MV-4-11 (cell line): ENCODE results near the gene IRF5.
"Not testable (repeated sequence)": the region's sequence is repeated elsewhere in the genome, so short reads cannot be mapped to it uniquely, and the experiment has no call there.

Experiments used
- DNase-seq: peaks from one replicate; lab custom pipeline; 2025; lab: John Stamatoyannopoulos, UW

The IRF5 gene

DNA sequence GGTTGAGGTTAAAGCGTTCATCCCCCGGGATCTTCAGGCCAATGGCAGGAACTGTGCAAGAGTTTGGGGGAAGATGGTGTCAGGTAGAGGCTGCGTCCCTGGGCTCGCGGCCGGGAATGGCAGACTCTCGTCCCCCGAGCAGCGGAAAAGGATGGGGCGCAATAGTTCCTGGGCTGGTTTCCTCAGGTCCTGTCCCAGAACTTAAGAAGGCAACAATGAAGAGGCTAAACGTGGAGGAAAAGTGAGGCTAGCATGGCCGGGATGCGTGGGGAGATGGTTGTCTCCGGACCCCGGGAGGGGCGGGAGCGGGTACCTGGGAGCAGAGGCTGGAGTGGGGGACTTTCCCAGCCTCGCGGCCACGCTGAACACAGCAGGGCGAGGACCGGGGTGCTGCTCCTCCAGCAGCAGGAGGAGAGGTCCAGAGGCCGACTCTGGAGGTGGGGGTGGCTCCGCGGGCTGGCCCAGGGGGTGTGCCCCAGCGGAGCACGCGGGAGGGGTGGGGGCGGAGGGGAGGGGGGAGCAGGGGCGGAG is 882 bp downstream of the IRF5 start:
- no peak for DNase-seq

DNA sequence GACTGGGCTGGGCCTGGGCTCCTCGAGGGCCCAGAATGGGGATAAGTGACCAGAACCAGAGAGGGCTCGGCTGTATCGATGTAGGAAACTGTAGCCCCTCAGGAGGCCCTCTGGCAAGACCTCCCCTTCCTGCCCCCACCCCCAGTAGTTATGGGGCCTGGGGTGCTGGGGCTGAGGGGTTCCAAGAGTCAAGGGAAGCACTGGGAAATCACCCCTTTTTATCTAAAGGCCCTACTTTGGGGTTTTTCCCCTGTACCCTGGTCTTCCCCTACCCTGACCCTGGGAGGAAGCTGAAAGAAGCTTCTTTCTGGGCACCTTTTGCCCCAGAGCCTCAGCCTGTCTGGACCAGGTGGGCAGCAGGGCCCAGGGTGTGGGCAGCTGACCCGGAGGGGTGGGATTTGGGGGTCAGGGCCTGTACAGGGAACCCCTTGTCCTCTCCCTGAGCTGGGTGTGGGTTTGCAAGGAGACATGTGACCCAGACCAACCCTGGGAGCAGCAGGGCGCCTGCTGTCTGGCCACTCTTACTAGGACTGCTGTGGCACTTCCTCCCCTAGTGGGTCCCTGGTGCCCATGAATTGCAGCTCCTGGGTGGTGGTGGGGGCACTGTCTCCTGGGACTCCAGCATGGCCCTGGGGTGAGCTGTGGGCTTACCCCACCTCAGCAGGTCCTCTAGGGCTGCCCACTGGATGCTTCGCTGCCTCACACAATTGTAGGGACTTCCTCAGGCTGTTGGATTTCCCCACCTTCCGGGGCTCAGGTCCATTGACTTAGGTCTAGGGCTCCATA is 1.5 kb downstream of the IRF5 start:
- DNase-seq, result peak; percentile 62

DNA sequence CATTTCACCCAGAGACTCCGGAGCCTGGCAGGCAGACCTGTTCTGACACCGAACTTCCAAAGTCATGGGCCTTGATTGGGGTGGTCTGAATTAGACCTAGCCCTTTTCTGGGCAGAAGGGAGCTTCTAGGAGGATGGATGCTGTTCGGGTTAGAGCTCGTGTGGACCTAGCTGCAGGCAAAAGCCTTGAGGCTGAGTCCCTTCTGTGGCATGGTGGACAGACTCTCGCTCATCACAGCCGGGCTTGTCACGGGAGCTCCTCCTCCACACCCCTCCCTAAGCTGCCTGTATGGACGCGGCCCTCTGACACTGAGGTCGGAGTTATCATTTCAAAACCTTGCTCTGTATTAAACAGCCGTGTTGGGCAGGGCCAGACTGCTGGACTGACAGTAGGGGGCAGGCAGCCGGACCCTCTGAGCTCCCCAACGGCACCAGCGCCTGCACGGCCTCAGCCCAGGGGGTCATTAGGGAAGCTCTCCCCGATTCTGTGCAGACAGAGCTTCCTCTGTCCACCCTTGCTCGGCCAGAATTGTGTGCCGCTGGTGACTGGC is 2.2 kb downstream of the IRF5 start:
- peak; percentile 84 for DNase-seq

DNA sequence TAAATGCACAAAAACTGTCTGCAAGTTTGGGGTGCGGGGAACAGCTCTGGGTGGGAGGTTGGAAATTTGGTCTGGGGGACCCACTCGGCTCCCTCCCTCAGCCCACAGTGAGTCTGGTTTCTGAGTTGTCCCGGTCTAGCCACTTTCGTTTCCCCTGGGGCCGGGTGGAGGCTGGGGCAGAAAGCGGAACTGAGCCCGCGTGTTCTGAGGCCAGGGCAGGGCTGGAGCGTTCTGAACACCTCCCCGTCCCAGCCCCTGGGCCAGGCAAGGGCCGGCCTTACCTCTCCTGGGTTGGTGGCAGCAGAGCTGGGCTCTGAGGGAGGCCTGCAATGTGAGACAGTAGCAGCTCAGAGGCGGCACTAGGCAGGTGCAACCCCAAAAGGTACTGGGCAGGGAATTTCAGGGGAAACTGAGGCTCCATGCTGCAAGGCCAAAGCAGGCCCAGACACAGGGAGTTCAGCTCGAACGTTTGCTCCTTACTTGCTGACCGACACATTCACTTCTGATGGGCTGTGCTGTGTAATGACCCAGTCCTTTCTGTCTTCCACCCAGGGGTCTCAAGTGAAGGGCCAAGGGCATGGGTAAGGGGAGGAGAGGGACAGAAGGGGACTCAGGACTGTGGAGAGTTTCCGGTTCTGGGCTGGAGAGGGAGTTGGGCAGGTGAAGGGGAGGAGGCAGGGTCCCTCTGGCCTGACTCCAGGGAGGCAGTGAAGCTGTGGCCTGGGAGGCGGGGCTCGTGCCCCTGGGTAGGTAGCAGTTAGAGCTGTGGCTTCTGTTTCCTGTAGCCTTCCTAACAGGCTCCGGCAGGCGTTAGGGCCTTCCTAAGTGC is 3.0 kb downstream of the IRF5 start:
- peak; percentile 91 for DNase-seq

DNA sequence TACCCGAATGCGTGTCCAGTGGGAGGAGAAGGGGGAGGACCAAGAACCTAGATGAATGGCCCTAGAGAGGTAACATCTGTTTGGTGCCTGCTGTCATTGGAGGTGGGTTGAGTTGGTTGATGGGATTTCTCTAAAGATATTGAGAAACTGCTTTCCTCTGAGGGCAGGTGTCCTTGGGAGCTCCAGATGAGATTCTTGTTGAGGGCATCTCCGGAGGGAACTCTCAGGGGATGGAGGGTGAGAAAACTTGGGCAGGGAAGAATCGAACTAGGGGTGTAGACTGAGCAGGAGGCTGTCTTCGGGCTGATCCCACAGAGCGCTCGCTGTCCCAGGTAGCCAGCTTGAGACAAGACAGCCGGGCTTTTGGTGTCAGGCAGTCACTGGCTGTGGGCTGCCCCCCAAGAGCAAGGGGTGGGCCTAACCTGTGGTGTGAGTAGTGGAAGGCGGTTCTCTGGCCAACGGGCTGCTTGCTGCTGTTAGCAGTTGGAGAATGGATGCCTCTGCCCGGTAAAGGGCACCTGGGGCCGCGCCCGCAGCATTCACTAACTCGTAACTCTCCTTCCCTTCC is 3.7 kb downstream of the IRF5 start:
- DNase-seq, result no peak

DNA sequence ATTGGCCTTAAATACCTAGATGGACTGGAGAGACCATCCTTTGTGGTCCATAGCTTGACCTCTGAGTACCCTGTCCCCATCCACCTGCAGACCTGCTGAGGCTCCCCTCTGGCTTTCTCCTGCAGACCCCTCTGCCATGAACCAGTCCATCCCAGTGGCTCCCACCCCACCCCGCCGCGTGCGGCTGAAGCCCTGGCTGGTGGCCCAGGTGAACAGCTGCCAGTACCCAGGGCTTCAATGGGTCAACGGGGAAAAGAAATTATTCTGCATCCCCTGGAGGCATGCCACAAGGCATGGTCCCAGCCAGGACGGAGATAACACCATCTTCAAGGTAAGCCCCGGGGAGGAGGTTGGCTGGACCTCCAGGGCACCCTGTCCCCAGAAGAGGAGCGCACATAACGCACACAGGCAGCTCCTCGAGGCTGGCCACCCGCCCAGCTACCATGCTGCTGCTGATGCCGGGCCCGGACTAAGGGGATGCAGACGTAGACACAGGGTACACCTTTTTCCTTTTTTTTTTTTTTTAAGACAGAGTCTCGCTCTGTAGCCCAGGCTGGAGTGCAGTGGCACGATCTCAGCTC is 4.3 kb downstream of the IRF5 start:
- no peak for DNase-seq

DNA sequence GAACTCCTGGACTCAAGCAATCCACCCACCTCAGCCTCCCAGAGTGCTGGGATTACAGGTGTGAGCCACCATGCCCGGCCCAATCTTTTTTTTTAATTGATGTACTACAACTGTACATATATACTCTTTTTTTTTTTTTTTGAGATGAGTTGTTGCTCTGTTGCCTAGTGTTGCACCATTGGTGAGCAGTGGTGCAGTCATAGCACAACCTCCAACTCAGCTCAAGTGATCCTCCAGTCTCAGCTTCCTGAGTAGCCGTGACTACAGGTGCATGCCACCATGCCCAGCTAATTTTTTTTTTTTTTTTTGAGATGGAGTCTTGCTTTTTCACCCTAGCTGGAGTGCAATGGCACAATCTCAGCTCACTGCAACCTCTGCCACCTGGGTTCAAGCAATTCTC is 5.5 kb downstream of the IRF5 start:
- not testable (repeated sequence) for DNase-seq

DNA sequence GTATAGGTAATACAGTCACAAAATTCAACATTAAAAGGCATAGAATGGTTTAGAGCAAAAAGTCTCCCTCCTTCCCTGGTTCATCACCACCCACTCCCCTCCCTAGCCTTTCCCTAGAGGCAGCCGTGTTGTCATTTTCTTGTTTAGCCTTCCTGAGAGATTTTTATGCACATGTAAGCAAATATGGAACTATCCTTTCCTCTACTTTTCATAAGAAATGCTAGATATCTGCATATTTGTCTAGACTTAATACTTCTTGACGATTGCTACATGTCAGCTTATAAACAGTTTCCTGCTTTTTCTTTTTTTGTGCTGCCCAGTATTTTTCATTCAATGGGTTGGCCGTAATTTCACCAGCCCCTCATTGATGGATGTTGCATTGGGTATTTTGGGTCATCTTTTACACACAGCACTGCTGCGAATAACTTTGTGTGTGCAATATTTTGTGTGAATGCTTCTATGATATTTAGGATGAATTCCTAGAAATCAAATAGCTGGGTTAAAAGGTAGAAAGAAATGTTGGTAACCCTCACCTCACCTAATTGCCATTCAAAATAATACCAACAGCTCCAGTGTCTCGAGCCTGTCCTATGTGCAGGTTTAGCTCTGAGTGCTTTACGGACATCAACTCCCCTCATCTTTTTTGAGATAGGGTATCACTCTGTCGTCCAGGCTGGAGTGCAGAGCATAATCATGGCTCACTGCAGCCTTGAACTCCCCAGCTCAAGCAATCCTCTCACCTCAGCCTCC is 6.9 kb downstream of the IRF5 start:
- DNase-seq, result no peak

DNA sequence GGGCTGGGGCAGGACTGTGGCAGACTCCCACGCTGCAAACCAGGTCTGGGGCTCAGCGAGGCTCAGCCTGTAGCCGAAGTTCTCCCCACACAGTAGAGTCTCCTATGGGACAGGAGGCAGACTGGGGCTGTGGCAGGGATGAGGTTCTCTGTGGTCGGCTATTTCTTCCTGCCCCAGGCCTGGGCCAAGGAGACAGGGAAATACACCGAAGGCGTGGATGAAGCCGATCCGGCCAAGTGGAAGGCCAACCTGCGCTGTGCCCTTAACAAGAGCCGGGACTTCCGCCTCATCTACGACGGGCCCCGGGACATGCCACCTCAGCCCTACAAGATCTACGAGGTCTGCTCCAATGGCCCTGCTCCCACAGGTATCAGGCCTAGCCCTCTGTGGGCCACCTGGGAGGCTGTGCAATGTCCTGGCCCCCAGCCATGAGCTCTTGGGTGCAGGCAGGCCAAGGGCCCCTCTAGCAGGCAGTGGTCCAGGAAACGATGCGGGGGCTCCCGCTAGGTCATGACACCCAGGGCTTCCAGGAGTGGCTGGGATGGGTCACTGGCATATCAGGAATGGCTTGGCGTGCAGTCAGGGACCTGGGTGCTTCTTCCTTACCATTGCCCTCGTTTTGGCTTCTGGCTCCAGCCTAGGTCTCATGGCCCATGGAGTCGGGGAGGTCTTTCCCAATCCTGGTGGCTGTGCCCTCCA is 8.1 kb downstream of the IRF5 start:
- no peak for DNase-seq

DNA sequence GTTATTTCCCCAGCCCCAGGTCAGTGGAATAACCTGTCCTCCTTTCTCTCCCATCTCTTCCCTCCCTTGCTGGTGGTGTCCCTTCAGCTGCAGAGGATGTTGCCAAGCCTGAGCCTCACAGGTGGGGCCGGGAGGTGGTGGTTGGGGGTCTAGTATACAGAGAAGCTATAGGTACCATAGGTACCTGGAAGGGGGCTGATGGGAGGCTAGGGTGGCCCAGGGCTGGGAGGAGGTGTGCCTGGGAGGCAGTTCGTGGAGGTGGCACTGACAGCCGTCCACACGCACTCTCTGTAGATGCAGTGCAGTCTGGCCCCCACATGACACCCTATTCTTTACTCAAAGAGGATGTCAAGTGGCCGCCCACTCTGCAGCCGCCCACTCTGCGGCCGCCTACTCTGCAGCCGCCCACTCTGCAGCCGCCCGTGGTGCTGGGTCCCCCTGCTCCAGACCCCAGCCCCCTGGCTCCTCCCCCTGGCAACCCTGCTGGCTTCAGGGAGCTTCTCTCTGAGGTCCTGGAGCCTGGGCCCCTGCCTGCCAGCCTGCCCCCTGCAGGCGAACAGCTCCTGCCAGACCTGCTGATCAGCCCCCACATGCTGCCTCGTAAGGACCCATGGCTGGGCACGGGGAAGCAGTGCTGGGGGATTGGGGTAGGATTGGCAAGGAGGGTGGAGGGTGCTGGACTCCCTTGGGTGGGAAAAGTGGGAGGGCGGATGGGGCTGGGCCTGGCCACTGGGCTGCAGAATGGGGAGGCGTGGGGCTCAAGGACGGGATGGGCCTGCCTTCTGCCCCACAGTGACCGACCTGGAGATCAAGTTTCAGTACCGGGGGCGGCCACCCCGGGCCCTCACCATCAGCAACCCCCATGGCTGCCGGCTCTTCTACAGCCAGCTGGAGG is 9.5 kb downstream of the IRF5 start:
- DNase-seq, result peak; percentile 5

DNA sequence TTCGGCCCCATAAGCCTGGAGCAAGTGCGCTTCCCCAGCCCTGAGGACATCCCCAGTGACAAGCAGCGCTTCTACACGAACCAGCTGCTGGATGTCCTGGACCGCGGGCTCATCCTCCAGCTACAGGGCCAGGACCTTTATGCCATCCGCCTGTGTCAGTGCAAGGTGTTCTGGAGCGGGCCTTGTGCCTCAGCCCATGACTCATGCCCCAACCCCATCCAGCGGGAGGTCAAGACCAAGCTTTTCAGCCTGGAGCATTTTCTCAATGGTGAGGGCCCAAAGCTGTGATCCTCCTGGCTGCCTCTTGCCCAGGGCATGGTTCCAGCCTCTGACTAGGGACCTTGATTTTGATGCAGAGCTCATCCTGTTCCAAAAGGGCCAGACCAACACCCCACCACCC is 10.1 kb downstream of the IRF5 start:
- DNase-seq, result peak; percentile 53

DNA sequence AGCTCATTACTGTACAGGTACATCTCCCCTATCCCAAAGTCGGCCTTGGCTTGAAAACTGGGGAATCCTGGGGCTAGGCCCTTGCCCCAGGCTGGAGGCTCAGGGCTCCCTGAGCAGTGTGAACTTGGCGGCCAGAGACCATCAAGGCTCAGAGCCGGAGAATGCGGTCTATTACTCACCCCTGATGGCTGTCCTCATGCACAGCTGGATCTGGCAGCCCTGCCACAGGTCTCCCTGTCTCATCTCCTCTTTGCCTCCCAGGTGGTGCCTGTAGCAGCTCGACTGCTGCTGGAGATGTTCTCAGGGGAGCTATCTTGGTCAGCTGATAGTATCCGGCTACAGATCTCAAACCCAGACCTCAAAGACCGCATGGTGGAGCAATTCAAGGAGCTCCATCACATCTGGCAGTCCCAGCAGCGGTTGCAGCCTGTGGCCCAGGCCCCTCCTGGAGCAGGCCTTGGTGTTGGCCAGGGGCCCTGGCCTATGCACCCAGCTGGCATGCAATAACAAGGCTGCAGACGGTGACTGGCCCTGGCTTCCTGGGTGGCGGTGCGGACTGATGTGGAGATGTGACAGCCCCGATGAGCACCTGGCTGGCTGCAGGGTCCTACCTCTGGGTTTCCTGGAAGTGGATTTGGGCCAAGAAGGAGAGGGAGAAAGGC is 10.7 kb downstream of the IRF5 start:
- DNase-seq, result peak; percentile 94

DNA sequence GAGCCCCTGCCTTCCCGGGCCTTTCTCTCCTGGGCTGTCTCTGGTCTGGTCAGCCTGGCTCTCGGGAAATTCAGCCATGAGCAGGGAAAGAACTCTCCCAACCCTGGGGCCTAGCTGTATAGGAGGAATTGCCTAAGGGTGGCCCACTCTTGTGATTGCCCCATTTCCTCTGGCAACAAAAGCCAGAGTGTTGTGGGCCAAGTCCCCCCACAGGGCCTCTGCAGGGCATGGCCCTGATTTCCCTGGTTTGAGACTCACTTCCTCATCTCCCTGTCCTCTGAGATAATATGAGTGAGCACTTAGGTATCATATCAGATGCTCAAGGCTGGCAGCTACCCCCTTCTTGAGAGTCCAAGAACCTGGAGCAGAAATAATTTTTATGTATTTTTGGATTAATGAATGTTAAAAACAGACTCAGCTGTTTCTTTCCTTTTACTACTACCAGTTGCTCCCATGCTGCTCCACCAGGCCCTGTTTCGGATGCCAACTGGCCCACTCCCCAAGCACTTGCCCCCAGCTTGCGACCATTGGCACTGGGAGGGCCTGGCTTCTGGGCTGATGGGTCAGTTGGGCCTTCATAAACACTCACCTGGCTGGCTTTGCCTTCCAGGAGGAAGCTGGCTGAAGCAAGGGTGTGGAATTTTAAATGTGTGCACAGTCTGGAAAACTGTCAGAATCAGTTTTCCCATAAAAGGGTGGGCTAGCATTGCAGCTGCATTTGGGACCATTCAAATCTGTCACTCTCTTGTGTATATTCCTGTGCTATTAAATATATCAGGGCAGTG is 11.4 kb downstream of the IRF5 start:
- peak; percentile 93 for DNase-seq

DNA sequence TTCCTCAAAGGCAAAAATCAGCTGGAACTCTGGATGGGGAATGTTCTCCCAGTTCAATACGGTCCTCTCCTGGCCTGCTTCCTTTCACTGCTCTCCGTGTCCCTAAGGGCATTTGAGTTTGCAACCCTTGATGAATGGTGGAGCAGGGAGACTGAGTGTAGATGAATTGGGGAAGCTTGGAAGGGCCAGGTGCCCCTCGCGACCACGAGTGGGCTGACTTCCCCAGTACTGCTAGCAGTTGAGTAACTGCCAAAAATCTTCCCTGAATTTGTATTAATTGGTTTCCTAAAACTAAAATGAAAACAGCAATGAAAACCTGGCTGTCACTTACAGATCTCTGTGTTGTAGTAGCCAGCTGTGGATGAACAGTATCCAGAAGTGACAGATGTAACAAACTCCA is 13.6 kb downstream of the IRF5 start:
- DNase-seq, result peak; percentile 33

DNA sequence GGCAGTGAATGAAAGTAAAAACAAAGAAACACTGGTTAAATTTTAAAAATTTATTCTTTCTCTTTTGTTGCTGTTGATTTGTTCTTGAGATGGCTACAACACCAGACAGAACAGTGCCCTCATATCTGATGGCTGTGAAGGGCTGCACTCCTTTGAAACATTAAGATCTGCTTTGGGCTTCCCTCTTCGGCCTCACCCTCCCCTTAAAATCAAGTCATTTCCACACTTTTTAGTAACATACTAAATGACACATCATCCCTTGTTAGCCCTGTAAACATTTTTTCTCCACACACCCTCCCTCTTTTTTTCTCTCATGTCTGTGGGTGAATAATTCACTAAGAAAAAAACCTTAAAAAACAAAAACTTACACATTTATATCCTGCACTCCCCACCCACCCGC is 16.4 kb downstream of the IRF5 start:
- no peak for DNase-seq

DNA sequence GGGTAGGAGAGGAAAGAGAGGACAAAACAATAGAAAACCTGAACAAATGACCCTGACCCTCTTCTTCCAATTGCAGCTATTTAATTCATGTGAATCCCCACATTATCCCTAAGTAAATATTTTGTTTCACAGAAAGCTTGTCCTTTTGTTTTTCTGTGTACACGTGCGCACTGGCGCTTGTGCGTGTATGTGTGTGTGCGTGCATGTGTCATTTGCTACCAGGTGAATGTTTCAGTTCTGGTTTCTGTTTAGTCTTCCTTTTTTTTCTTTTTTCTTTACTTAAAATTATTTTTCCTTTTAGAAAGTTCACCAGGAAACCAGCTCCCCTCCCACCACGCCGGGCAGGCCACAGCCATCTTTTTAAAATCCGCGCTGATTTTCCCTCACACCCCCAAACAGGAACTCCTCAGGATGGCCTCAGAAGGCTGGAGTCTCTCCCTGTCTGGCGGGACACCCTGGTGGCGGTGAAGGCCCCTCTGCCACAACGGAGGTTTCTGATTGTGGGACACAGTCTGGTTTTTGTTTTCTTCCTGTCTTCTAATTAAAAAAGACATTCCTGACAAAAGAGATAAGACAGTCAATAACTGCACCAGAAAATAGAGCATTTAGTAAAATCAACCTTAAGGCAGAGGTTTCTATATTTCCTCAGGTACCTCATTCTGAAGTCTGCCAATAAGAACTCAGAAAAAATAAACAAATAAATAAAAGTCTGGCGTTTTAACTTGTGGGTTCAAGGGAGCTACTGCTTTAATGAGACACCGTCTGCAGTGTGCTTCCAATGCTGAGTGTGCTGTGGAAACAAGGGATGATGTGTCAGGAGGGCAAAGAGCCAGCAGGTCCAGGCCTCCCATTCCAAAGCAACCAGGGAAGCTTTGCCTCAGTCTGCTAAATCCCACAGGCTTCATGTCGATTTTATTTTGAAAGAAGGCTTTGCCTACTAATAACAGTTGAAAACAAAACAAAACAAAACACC is 17.4 kb downstream of the IRF5 start:
- DNase-seq, result no peak

DNA sequence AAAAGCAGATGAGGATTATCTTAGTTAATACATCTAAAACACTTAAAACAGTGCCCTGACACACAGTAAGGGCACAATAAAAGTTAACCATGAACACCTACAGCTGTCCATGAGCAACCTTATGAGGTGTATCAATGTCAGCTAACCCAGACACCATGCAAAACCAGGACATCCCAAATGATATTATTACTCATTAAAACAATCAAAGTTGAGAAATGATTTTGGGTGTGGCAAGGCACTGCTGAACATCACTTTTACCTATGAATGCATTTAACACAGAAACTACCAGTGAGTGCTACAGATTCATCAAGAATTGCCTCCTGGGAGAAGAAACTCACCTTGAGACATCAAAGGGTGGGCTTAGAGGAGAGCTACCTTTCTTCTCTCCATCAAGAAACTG is 18.3 kb downstream of the IRF5 start:
- no peak for DNase-seq
